GM12892 (cell line): ENCODE results near the gene CORO6.

Experiments used
- DNase-seq: peaks from one replicate; pipeline ENCODE4 v3.0.0; 2011; ENCODE audit not compliant: insufficient read length
- FAIRE-seq: peaks from 2 replicates; lab custom pipeline; 2011; peaks lifted over from hg19 to GRCh38; lab: Jason Lieb, UNC
- POLR2A ChIP-seq: IDR thresholded peaks from 2 replicates; pipeline ENCODE4 v1.6.1; 2011; ENCODE audit warnings: low read depth, low read length, control low read depth
- POLR2AphosphoS5 ChIP-seq: IDR thresholded peaks from 2 replicates; pipeline ENCODE4 v1.6.1; 2011; ENCODE audit warnings: low read depth, low read length, control low read depth
- TAF1 ChIP-seq: IDR thresholded peaks from 2 replicates; pipeline ENCODE4 v1.6.1; 2011; ENCODE audit warnings: low read depth, mild to moderate bottlenecking, control low read depth, low read length, borderline replicate concordance

CORO6 gene

GRCh38 chr17:29607557-29608195 is 15.0 kb downstream of the CORO6 start:
- no peak for FAIRE-seq
- TF ChIP-seq TAF1 (no peak), POLR2AphosphoS5 (no peak), POLR2A (no peak)
- no peak for DNase-seq

GRCh38 chr17:29603109-29603674 is 19.5 kb downstream of the CORO6 start:
- no peak for TF ChIP-seq TAF1
- FAIRE-seq (no peak), DNase-seq (no peak)

GRCh38 chr17:29597361-29598172 is 25.1 kb downstream of the CORO6 start:
- FAIRE-seq, result no peak
- DNase-seq, result no peak
- TF ChIP-seq POLR2AphosphoS5, result no peak
- TF ChIP-seq TAF1, result no peak
- TF ChIP-seq POLR2A, result no peak

- no peak for TF ChIP-seq POLR2AphosphoS5
- TF ChIP-seq TAF1, result no peak
- TF ChIP-seq POLR2A, result no peak
- FAIRE-seq, result no peak
- no peak for DNase-seq
These were observed 25.9 kb downstream of the CORO6 start for GRCh38 chr17:29596811-29597210.

GRCh38 chr17:29595943-29596774 is 26.6 kb downstream of the CORO6 start:
- DNase-seq (no peak), FAIRE-seq (no peak)
- TF ChIP-seq TAF1, result no peak
- TF ChIP-seq POLR2A, result no peak
- TF ChIP-seq POLR2AphosphoS5, result no peak

GRCh38 chr17:29595107-29595942 is 27.4 kb downstream of the CORO6 start:
- FAIRE-seq (no peak), DNase-seq (no peak)
- TF ChIP-seq POLR2AphosphoS5 (no peak), POLR2A (no peak), TAF1 (no peak)

- FAIRE-seq (no peak), DNase-seq (no peak)
- TF ChIP-seq POLR2A (no peak), POLR2AphosphoS5 (no peak), TAF1 (no peak)
These were observed 28.1 kb downstream of the CORO6 start for GRCh38 chr17:29594519-29595090.

GRCh38 chr17:29593591-29594518 is 28.9 kb downstream of the CORO6 start:
- TF ChIP-seq TAF1 (no peak), POLR2A (no peak), POLR2AphosphoS5 (no peak)
- DNase-seq (no peak), FAIRE-seq (peak; percentile 61)

- peak; percentile 48 for FAIRE-seq
- TF ChIP-seq POLR2AphosphoS5 (no peak), TAF1 (no peak), POLR2A (no peak)
These were observed 29.7 kb downstream of the CORO6 start, which contains the start of gene ANKRD13B for GRCh38 chr17:29592850-29593551. TSS of gene ANKRD13B (plus strand) at chr17:29593132. CDS start at chr17:29593622, 490 bp downstream.

More at GRCh38 chr17:29592850-29593551, 29.7 kb downstream of the CORO6 start, which contains the start of gene ANKRD13B:
- no peak for DNase-seq
